ENCODE data around the gene MMP25. TPM values are rescaled to one million over a fixed set of nuclear protein-coding genes. Genes with fewer than 3 reads are reported as not detected.

MMP25 gene
- total RNA-seq, 1 donor from 2014 or later = 0.25 TPM

DNA sequence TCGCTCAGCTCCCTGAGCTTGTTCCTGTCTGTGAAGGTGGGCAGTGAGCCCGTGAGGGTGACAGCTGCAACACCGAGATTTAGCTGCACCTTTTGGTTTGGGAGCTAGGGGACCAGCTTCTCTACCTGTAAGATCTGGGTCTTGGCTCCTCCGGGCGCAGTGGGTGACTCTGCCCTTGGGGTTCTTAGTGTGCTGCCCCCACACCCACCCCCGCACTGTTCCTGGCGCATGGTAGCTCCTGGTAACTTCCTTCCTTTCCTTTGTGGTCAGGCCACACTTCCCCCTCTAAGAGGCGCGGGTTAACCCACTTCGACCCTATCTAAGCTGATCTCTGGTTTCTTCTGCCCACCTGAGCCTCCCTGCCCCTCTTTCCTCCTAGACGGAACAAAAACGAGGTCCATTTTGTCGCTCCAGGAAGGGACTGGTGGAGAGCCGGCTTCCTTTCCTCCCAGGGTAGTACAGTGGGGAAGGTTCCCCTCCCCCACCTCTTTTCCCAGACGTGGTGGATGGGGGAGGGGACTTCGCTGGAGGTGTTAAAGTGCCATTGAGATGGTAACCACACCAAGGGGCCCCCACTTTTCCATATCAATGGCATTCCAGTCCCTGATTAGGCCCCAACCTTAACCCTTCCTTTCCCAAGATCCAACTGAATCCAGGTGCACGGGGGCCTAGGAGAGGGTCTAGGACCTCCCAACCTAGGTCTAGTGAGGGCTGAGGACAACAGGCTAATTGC is 38.2 kb upstream of the MMP25 start:
- TF ChIP-seq, protein P1, sequence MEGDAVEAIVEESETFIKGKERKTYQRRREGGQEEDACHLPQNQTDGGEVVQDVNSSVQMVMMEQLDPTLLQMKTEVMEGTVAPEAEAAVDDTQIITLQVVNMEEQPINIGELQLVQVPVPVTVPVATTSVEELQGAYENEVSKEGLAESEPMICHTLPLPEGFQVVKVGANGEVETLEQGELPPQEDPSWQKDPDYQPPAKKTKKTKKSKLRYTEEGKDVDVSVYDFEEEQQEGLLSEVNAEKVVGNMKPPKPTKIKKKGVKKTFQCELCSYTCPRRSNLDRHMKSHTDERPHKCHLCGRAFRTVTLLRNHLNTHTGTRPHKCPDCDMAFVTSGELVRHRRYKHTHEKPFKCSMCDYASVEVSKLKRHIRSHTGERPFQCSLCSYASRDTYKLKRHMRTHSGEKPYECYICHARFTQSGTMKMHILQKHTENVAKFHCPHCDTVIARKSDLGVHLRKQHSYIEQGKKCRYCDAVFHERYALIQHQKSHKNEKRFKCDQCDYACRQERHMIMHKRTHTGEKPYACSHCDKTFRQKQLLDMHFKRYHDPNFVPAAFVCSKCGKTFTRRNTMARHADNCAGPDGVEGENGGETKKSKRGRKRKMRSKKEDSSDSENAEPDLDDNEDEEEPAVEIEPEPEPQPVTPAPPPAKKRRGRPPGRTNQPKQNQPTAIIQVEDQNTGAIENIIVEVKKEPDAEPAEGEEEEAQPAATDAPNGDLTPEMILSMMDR (IDR thresholded peaks at IDR 0.05) = no peak
- TF ChIP-seq POLR2A (IDR thresholded peaks at IDR 0.05) (no peak), POLR2AphosphoS5 (IDR thresholded peaks at IDR 0.05; ENCODE audit: insufficient read depth in 1 of 2, low read depth in 1 of 2) (no peak)
- intact Hi-C loops (cut with DNase I) = no loop called here
- Histone ChIP-seq H3K4me1 (peaks cover 8% of the 10 kb centered on the region), H3K9me3 (no peaks in the 10 kb centered on the region), H3K27ac (no peak overlapping the region), H3K36me3 (no peaks in the 10 kb centered on the region), H3K4me3 (no peak overlapping the region), H3K27me3 (peaks cover 11% of the 10 kb centered on the region)
- DNase-seq (ENCODE audit: extremely low spot score in 2 of 2) = no peak

DNA sequence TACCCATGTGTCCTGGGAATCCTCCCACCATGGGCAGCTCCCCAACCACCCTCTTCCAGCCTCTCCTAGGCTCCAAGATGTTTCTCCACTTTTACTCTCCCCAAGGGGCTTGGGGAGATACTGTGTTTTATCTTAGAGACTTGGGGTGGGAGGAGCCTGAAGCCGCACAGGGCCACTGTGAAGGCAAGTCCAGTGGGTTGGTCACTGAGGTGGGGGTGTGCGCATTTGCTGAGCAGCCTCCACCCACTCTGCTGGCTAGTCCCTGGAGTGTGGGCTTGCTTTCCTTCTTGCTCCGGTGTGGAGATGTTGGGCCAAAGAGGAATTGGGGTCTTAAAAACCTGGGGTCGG is 37.7 kb upstream of the MMP25 start:
- no peaks in the 10 kb centered on the region for H3K9me3 ChIP-seq
- DNase-seq (ENCODE audit: extremely low spot score in 2 of 2) = no peak
- intact Hi-C loops (cut with DNase I) = no loop called here
- H3K4me1 ChIP-seq = peaks cover 8% of the 10 kb centered on the region
- no peaks in the 10 kb centered on the region for H3K36me3 ChIP-seq
- no peak overlapping the region for H3K4me3 ChIP-seq
- H3K27ac ChIP-seq = no peak overlapping the region
- TF ChIP-seq POLR2AphosphoS5 (IDR thresholded peaks at IDR 0.05; ENCODE audit: insufficient read depth in 1 of 2, low read depth in 1 of 2) = no peak
- TF ChIP-seq, protein P1 (IDR thresholded peaks at IDR 0.05) = no peak
- peaks cover 11% of the 10 kb centered on the region for H3K27me3 ChIP-seq

DNA sequence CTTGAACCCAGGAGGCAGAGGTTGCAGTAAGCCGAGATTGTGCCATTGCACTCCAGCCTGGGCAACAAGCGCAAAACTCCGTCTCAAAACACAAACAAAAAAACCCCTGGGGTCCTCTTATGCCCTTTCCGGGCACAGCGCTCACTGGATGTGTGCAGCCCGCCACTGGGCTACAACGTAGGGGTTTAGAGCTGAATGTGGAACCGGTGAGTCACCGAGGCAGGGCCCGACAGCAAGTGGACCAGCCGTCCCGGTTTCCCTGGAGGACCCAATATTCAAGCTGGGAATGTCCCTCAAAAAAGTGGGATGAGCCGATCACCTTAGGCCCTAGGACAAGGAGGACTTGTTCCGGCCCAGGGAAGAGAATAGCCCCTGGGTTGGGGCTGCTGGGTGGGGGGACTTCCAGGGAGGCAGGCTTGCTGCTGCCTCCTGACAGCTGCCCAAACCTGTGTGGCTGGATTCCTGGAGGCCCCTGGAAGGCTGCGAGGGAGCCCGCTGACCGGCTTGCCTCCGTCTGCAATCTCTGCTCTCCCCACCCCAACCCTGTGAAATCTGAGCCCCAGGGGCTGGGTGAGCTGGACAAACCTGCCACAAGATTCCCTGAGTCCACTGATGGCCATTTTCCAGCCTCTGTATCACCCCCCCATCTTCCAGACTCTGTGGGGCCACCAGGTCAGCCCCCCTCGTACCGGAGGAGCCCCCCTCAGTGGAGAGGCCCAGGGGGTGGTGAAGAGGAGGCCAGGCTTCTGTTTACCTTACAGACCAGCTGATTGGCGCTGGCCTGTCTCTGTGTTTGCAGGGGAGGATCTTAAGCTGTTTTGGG is 36.6 kb upstream of the MMP25 start:
- peaks cover 11% of the 10 kb centered on the region for H3K27me3 ChIP-seq

DNA sequence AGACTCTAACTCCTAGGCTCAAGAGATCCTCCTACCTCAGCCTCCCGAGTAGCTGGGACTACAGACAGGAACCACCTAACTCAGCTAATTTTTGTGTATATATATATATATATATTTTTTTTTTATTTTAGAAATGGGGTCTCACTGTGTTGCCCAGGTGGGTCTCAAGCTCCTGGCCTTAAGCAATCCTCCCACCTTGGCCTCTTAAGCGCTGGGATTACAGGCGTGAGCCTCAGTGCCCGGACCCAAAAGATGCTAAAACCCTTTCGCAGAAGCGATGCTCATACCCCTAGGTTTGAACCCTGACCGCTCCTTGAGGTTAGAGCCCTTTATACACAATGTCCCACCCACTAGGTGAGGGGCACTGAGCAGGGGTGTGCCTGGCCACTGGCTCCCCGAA is 35.9 kb upstream of the MMP25 start:
- DNase-seq (ENCODE audit: extremely low spot score in 2 of 2) = no peak
- Histone ChIP-seq H3K27me3 (peaks cover 11% of the 10 kb centered on the region), H3K4me3 (no peak overlapping the region), H3K27ac (no peak overlapping the region), H3K4me1 (peaks cover 3% of the 10 kb centered on the region), H3K36me3 (no peaks in the 10 kb centered on the region), H3K9me3 (no peaks in the 10 kb centered on the region)
- TF ChIP-seq POLR2AphosphoS5 (IDR thresholded peaks at IDR 0.05; ENCODE audit: insufficient read depth in 1 of 2, low read depth in 1 of 2) = no peak
- no peak for TF ChIP-seq POLR2A (IDR thresholded peaks at IDR 0.05)
- TF ChIP-seq, protein P1 (IDR thresholded peaks at IDR 0.05) = no peak
- intact Hi-C loops (cut with DNase I) = no loop called here

More for the DNA sequence above, 36.6 kb upstream of the MMP25 start:
- Histone ChIP-seq H3K9me3 (no peaks in the 10 kb centered on the region), H3K4me3 (no peak overlapping the region), H3K27ac (no peak overlapping the region), H3K36me3 (no peaks in the 10 kb centered on the region), H3K4me1 (peaks cover 7% of the 10 kb centered on the region)
- intact Hi-C loops (cut with DNase I) = no loop called here
- no peak for DNase-seq (ENCODE audit: extremely low spot score in 2 of 2)
- TF ChIP-seq POLR2A (IDR thresholded peaks at IDR 0.05) = no peak
- TF ChIP-seq, protein P1 (IDR thresholded peaks at IDR 0.05) = no peak
- no peak for TF ChIP-seq POLR2AphosphoS5 (IDR thresholded peaks at IDR 0.05; ENCODE audit: insufficient read depth in 1 of 2, low read depth in 1 of 2)

DNA sequence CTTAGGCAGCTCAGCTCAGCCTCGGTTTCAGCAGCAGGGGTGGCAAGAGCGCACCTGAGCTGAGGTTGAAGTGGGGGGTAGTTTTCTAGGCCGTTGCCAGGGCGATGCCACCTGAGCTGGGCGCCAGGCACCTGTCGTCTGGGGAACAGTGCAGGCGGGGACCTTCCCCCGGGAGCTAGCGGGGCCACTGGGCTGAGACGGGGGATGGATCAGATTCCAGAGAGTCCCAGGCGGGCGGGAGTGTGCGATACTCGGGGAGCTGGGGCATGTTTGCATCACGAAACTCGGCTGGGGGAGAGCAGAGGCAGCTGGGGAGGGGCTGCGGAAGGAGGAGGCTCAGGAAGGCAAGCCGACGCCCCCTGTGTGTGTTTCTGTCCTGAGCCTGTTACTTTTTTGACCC is 34.1 kb upstream of the MMP25 start:
- DNase-seq (ENCODE audit: extremely low spot score in 2 of 2) = no peak
- Histone ChIP-seq H3K27ac (no peak overlapping the region), H3K9me3 (no peaks in the 10 kb centered on the region), H3K4me1 (peaks cover 3% of the 10 kb centered on the region), H3K4me3 (no peak overlapping the region), H3K36me3 (no peaks in the 10 kb centered on the region), H3K27me3 (peaks cover 11% of the 10 kb centered on the region)
- intact Hi-C loops (cut with DNase I) = no loop called here
- no peak for TF ChIP-seq POLR2AphosphoS5 (IDR thresholded peaks at IDR 0.05; ENCODE audit: insufficient read depth in 1 of 2, low read depth in 1 of 2)
- TF ChIP-seq, protein P1 (IDR thresholded peaks at IDR 0.05) = no peak
- no peak for TF ChIP-seq POLR2A (IDR thresholded peaks at IDR 0.05)
